ENCODE measurements around the gene CTDSP1.

Gene CTDSP1

GRCh38 chr2:218418717-218419458 is 19.2 kb downstream of the CTDSP1 start, which contains the start of gene VIL1:
Gene VIL1 (plus strand): TSS chr2:218419123. CDS start chr2:218423779, 4,656 bp downstream.
- DNase-seq (ENCODE audit: low read depth) = no peak
- Histone ChIP-seq H3K36me3 (ENCODE audit: control insufficient read depth, insufficient read depth, low read length, severe bottlenecking) (no peaks in the 10 kb centered on the region), H3K4me1 (ENCODE audit: control insufficient read depth, insufficient read depth, low read length) (no peaks in the 10 kb centered on the region), H3K4me3 (ENCODE audit: low read length) (no peak within 1 kb of the TSS), H3K9me3 (ENCODE audit: control insufficient read depth, low read length) (no peaks in the 10 kb centered on the region), H3K9ac (ENCODE audit: low read length) (no peak within 1 kb of the TSS), H3K27me3 (replicated peaks; ENCODE audit: control insufficient read depth, insufficient read depth, low read length) (peaks cover 18% of the 10 kb centered on the region)

GRCh38 chr2:218419630-218420216 is 20.1 kb downstream of the CTDSP1 start:
- Histone ChIP-seq H3K9me3 (ENCODE audit: control insufficient read depth, low read length) (no peaks in the 10 kb centered on the region), H3K4me3 (ENCODE audit: low read length) (no peak overlapping the region), H3K36me3 (ENCODE audit: control insufficient read depth, insufficient read depth, low read length, severe bottlenecking) (no peaks in the 10 kb centered on the region)

GRCh38 chr2:218421027-218421426 is 21.4 kb downstream of the CTDSP1 start:
- Histone ChIP-seq H3K27me3 (replicated peaks; ENCODE audit: control insufficient read depth, insufficient read depth, low read length) (peaks cover 18% of the 10 kb centered on the region), H3K36me3 (ENCODE audit: control insufficient read depth, insufficient read depth, low read length, severe bottlenecking) (no peaks in the 10 kb centered on the region), H3K9me3 (ENCODE audit: control insufficient read depth, low read length) (no peaks in the 10 kb centered on the region), H3K9ac (ENCODE audit: low read length) (no peak overlapping the region), H3K4me3 (ENCODE audit: low read length) (no peak overlapping the region), H3K4me1 (ENCODE audit: control insufficient read depth, insufficient read depth, low read length) (no peaks in the 10 kb centered on the region)
- no peak for DNase-seq (ENCODE audit: low read depth)

More at GRCh38 chr2:218419630-218420216, 20.1 kb downstream of the CTDSP1 start:
- Histone ChIP-seq H3K9ac (ENCODE audit: low read length) (no peak overlapping the region), H3K27me3 (replicated peaks; ENCODE audit: control insufficient read depth, insufficient read depth, low read length) (peaks cover 18% of the 10 kb centered on the region), H3K4me1 (ENCODE audit: control insufficient read depth, insufficient read depth, low read length) (no peaks in the 10 kb centered on the region)
- DNase-seq (ENCODE audit: low read depth) = no peak

- no peaks in the 10 kb centered on the region for H3K36me3 ChIP-seq (ENCODE audit: control insufficient read depth, insufficient read depth, low read length, severe bottlenecking)
- no peak overlapping the region for H3K9ac ChIP-seq (ENCODE audit: low read length)
- H3K27me3 ChIP-seq (replicated peaks; ENCODE audit: control insufficient read depth, insufficient read depth, low read length) = peaks cover 18% of the 10 kb centered on the region
- H3K9me3 ChIP-seq (ENCODE audit: control insufficient read depth, low read length) = no peaks in the 10 kb centered on the region
- H3K4me1 ChIP-seq (ENCODE audit: control insufficient read depth, insufficient read depth, low read length) = no peaks in the 10 kb centered on the region
- H3K4me3 ChIP-seq (ENCODE audit: low read length) = no peak overlapping the region
- no peak for DNase-seq (ENCODE audit: low read depth)
Measured at GRCh38 chr2:218422403-218423086, 22.9 kb downstream of the CTDSP1 start.

DNA sequence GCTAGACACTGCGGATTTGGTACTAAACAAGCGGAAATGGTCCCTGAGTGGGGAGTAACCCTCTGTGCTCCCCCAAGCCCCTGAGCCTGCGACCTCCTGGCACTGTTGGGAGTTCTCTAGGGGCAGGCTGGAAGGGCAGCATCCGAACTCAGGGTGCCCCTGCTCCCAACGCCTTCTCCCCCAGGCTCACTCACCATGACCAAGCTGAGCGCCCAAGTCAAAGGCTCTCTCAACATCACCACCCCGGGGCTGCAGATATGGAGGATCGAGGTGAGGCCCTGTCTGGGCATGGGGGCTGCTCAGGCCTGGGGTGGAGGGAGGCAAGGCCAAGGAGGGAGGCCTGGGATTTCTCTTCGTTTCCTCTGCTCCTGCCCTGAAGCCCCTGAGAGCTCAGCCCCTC is 23.9 kb downstream of the CTDSP1 start:
- no peaks in the 10 kb centered on the region for H3K4me1 ChIP-seq (ENCODE audit: control insufficient read depth, insufficient read depth, low read length)
- no peaks in the 10 kb centered on the region for H3K9me3 ChIP-seq (ENCODE audit: control insufficient read depth, low read length)
- no peak for DNase-seq (ENCODE audit: low read depth)
- H3K9ac ChIP-seq (ENCODE audit: low read length) = no peak overlapping the region
- H3K4me3 ChIP-seq (ENCODE audit: low read length) = no peak overlapping the region
- peaks cover 14% of the 10 kb centered on the region for H3K27me3 ChIP-seq (replicated peaks; ENCODE audit: control insufficient read depth, insufficient read depth, low read length)
- no peaks in the 10 kb centered on the region for H3K36me3 ChIP-seq (ENCODE audit: control insufficient read depth, insufficient read depth, low read length, severe bottlenecking)

- no peak overlapping the region for H3K9ac ChIP-seq (ENCODE audit: low read length)
- no peak for DNase-seq (ENCODE audit: low read depth)
- no peaks in the 10 kb centered on the region for H3K36me3 ChIP-seq (ENCODE audit: control insufficient read depth, insufficient read depth, low read length, severe bottlenecking)
- H3K9me3 ChIP-seq (ENCODE audit: control insufficient read depth, low read length) = no peaks in the 10 kb centered on the region
- no peak overlapping the region for H3K4me3 ChIP-seq (ENCODE audit: low read length)
- no peaks in the 10 kb centered on the region for H3K4me1 ChIP-seq (ENCODE audit: control insufficient read depth, insufficient read depth, low read length)
- peaks cover 21% of the 10 kb centered on the region for H3K27me3 ChIP-seq (replicated peaks; ENCODE audit: control insufficient read depth, insufficient read depth, low read length)
Measured at GRCh38 chr2:218425531-218425930, 25.9 kb downstream of the CTDSP1 start.

DNA sequence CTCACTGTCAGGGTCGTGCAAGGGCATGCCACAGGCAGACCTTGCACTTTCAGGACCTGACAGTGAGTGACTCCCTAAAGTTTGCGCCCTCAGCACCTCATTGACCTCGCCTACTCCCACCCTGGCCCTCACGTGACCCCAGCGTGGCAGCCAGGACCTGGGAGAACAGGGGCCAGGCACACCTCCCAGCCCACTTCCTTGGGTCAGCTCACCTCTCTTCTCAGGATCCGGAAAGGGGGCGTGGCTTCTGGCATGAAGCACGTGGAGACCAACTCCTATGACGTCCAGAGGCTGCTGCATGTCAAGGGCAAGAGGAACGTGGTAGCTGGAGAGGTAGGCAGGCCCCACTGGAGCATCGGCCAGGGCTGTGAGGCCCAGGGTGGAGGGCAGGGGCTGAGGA is 28.1 kb downstream of the CTDSP1 start:
- DNase-seq (ENCODE audit: low read depth) = no peak
- Histone ChIP-seq H3K27me3 (replicated peaks; ENCODE audit: control insufficient read depth, insufficient read depth, low read length) (peaks cover 30% of the 10 kb centered on the region), H3K9ac (ENCODE audit: low read length) (no peak overlapping the region), H3K9me3 (ENCODE audit: control insufficient read depth, low read length) (no peaks in the 10 kb centered on the region), H3K4me1 (ENCODE audit: control insufficient read depth, insufficient read depth, low read length) (no peaks in the 10 kb centered on the region), H3K4me3 (ENCODE audit: low read length) (no peak overlapping the region), H3K36me3 (ENCODE audit: control insufficient read depth, insufficient read depth, low read length, severe bottlenecking) (no peaks in the 10 kb centered on the region)

GRCh38 chr2:218428846-218429558 is 29.3 kb downstream of the CTDSP1 start:
- no peak overlapping the region for H3K4me3 ChIP-seq (ENCODE audit: low read length)
- H3K4me1 ChIP-seq (ENCODE audit: control insufficient read depth, insufficient read depth, low read length) = no peaks in the 10 kb centered on the region
- no peaks in the 10 kb centered on the region for H3K36me3 ChIP-seq (ENCODE audit: control insufficient read depth, insufficient read depth, low read length, severe bottlenecking)
- peaks cover 32% of the 10 kb centered on the region for H3K27me3 ChIP-seq (replicated peaks; ENCODE audit: control insufficient read depth, insufficient read depth, low read length)
- no peak overlapping the region for H3K9ac ChIP-seq (ENCODE audit: low read length)
- DNase-seq (ENCODE audit: low read depth) = no peak
- H3K9me3 ChIP-seq (ENCODE audit: control insufficient read depth, low read length) = no peaks in the 10 kb centered on the region

DNA sequence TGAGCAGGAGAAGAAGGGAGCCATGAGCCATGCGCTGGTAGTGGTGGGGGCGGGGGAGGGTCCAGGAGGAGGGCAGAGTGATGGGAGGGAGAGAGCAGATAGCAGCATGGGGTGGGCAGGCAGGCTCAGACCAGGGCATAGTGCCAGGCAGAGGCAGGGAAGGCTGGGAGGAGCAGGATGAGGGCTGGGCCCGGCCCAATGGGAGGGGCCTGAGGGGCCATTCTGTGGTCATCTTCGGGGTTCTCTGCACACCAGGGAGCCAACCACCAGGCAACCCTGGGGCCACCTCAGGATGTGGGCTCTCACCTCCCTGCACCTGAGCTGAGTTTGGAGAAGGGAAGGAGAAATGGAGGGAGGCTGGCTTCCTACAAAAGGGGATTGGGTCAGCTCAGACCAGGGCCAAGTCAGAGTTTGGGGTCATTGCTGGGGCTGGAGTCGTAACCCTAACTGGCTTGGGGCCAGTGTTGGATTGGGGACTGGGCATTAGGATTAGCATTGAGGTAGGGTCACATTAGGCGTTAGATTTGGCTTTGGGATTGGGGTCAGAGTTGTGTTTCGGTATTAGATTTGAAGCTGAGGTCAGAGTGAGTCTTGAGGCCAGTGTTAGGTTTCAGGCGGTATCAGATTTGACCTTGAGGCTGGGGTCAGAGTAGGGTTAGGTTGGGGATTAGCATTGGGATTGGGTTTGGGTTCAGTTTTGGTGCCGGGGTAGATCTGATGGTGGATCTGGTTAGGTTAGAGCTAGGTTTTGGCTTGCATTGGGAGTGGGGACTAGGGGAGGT is 30.4 kb downstream of the CTDSP1 start:
- no peaks in the 10 kb centered on the region for H3K4me1 ChIP-seq (ENCODE audit: control insufficient read depth, insufficient read depth, low read length)
- no peaks in the 10 kb centered on the region for H3K9me3 ChIP-seq (ENCODE audit: control insufficient read depth, low read length)
- no peak overlapping the region for H3K4me3 ChIP-seq (ENCODE audit: low read length)
- peaks cover 38% of the 10 kb centered on the region for H3K27me3 ChIP-seq (replicated peaks; ENCODE audit: control insufficient read depth, insufficient read depth, low read length)
- H3K9ac ChIP-seq (ENCODE audit: low read length) = no peak overlapping the region
- no peaks in the 10 kb centered on the region for H3K36me3 ChIP-seq (ENCODE audit: control insufficient read depth, insufficient read depth, low read length, severe bottlenecking)
- no peak for DNase-seq (ENCODE audit: low read depth)

- Histone ChIP-seq H3K27me3 (replicated peaks; ENCODE audit: control insufficient read depth, insufficient read depth, low read length) (peaks cover 38% of the 10 kb centered on the region), H3K9ac (ENCODE audit: low read length) (no peak overlapping the region), H3K36me3 (ENCODE audit: control insufficient read depth, insufficient read depth, low read length, severe bottlenecking) (no peaks in the 10 kb centered on the region), H3K4me1 (ENCODE audit: control insufficient read depth, insufficient read depth, low read length) (no peaks in the 10 kb centered on the region), H3K4me3 (ENCODE audit: low read length) (no peak overlapping the region), H3K9me3 (ENCODE audit: control insufficient read depth, low read length) (no peaks in the 10 kb centered on the region)
- no peak for DNase-seq (ENCODE audit: low read depth)
Measured at GRCh38 chr2:218430721-218431120, 31.1 kb downstream of the CTDSP1 start.

Data from adipocyte (in vitro differentiated cells).